Activated T-cell treated with anti-CD3 and anti-CD28 coated beads, Interleukin-2, amount 50 U/mL, for 72 hours (primary cell): ENCODE measurements around the gene TRPV2. TPM values are rescaled to one million over a fixed set of nuclear protein-coding genes. Genes with fewer than 3 reads are reported as not detected.

Source experiments
- ATAC-seq, 2 donors: fragments of 150-1000 bp; cut with Tn5 transposase; replicated peaks in 1 of 2; 2 replicates each; pipeline ENCODE4 v1.10.0; 2021; ENCODE audit warnings: moderate library complexity in 2 of 2, mild to moderate bottlenecking in 1 of 2
- DNase-seq, 2 donors: peaks; one replicate each; pipeline ENCODE4 v3.0.0; 2021 to 2022; ENCODE audit warnings: mixed read lengths in 1 of 2
- H3K27ac Mint-ChIP-seq: one replicate; pipeline ENCODE4 v1.8.0; 2022; ENCODE audit warnings: mild to moderate bottlenecking, moderate library complexity, mixed read lengths
- H3K27me3 Mint-ChIP-seq: one replicate; pipeline ENCODE4 v1.8.0; 2022; ENCODE audit warnings: low read depth, mixed read lengths
- H3K36me3 Mint-ChIP-seq, 2 donors: one replicate each; pipeline ENCODE4 v1.8.0; 2022; ENCODE audit warnings: mixed read lengths in 2 of 2, mild to moderate bottlenecking in 1 of 2; ENCODE audit not compliant: insufficient read depth in 2 of 2
- H3K4me1 Mint-ChIP-seq: one replicate; pipeline ENCODE4 v1.8.0; 2022; ENCODE audit warnings: low read depth, mixed read lengths
- H3K4me3 Mint-ChIP-seq, 2 donors: one replicate each; pipeline ENCODE4 v1.8.0; 2022; ENCODE audit warnings: mild to moderate bottlenecking in 2 of 2, mixed read lengths in 2 of 2, moderate library complexity in 2 of 2
- H3K9me3 Mint-ChIP-seq, 2 donors: one replicate each; pipeline ENCODE4 v1.8.0; 2022; ENCODE audit warnings: mixed read lengths in 2 of 2
- total RNA-seq, 2 donors: library from RNA; stranded (reverse); gene quantifications; one replicate each; pipeline ENCODE4 v1.2.3, GENCODE V29; 2022

Gene TRPV2
- total RNA-seq, 2 donors from 2014 or later: 46.0 to 47.3 TPM

DNA sequence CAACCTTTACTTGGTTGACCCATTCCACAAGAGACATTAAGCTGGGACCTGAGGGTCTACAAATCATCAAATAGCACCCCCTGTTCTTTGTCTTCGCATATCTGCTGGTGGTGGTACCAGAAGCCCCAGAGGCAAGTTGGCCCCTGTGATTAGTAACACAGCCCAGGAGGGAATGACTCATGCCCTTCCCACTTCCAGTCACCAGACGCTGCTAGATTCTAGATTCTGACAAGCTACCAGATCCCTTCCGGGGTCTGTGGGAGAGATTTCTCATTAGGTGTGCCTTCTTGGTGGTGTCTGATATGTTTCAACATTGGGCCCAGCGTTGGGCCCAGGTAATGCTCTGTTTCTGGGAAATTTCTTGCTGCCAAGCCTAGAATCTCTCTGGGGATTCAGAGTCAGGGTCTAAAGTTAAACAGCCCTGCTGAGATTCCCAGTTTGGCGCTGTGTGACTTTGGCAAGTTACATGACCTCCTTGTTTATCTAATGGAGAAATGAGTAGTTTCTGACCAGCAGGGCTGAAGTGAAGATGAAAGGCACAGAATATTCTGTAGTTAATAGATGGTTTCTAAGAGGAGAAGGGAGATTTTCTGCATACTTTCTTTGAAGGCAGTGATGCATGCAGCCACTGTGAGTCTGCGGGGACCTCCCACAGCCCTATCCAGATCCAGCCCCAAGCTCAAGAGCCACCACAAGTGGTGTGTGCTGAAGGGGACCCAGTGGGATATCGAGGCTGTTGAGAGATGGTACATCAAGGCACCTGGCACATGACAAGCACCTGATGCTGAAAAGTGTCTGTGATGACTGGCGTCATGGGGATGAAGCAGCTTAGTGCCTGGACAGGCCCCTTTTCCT lies 3.9 kb downstream of the TRPV2 start:
- Mint-ChIP-seq H3K27me3 (no peaks in the 10 kb centered on the region), H3K9me3 (no peaks in the 10 kb centered on the region), H3K36me3 (peaks cover 7 to 19% of the 10 kb centered on the region in 2 donors), H3K4me3 (peak overlapping the region; percentile 82 to 93), H3K27ac (peak overlapping the region; percentile 97), H3K4me1 (peaks cover 60% of the 10 kb centered on the region)
- ATAC-seq (peak; percentile 78 to 80), DNase-seq (peak; percentile 79 to 83)

DNA sequence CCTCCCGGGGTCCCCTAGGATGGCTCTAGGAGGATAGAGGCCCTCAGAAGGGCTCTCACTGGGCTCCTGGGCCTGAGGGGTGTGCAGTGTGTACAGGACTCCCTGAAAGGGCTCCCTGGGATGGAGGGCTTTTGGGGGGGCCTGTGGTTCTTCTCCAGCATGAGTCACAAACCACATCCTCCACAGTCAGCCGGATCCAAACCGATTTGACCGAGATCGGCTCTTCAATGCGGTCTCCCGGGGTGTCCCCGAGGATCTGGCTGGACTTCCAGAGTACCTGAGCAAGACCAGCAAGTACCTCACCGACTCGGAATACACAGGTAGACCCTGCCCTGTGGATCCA lies 4.5 kb downstream of the TRPV2 start:
- Mint-ChIP-seq H3K27ac (peak overlapping the region; percentile 97), H3K4me1 (peaks cover 54% of the 10 kb centered on the region), H3K36me3 (peaks cover 6 to 19% of the 10 kb centered on the region in 2 donors), H3K9me3 (no peaks in the 10 kb centered on the region), H3K27me3 (no peaks in the 10 kb centered on the region), H3K4me3 (peak overlapping the region; percentile 82 to 93)
- peak; percentile 30 to 33 for ATAC-seq
- peak; percentile 69 to 74 for DNase-seq

DNA sequence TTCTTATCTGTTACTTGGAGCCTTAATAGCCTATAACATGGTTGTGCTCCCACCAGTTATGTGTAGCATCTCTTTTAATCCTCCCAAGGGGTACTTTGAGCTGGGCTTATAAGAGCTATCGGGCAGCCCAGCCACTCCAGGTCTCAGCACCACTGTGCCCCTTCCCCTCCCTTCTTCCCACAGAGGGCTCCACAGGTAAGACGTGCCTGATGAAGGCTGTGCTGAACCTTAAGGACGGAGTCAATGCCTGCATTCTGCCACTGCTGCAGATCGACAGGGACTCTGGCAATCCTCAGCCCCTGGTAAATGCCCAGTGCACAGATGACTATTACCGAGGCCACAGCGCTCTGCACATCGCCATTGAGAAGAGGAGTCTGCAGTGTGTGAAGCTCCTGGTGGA lies 7.0 kb downstream of the TRPV2 start:
- peaks cover 39% of the 10 kb centered on the region for H3K4me1 Mint-ChIP-seq
- DNase-seq: no peak
- H3K36me3 Mint-ChIP-seq: peaks cover 6 to 15% of the 10 kb centered on the region in 2 donors
- ATAC-seq: no peak
- no peak overlapping the region for H3K4me3 Mint-ChIP-seq
- no peaks in the 10 kb centered on the region for H3K9me3 Mint-ChIP-seq
- H3K27me3 Mint-ChIP-seq: no peaks in the 10 kb centered on the region
- H3K27ac Mint-ChIP-seq: no peak overlapping the region

DNA sequence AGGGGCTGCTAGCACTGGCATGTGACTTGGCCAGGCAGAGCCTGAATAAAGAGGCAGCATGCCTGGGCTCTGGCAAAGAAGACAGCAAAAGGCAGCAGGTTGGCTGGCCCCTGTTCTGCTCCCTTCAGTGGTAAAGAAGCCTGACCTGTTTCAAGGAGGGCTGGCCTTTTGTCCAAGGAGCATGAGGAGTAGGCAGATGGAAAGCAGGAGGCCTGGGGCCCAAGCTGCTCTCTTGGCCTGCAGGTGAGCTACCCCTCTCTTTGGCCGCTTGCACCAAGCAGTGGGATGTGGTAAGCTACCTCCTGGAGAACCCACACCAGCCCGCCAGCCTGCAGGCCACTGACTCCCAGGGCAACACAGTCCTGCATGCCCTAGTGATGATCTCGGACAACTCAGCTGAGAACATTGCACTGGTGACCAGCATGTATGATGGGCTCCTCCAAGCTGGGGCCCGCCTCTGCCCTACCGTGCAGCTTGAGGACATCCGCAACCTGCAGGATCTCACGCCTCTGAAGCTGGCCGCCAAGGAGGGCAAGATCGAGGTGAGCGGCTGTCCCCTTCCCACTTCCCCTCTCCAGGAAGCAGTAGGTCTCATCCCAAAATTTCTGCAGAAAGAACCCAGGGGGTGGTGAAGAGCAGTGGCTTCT lies 8.0 kb downstream of the TRPV2 start:
- no peak overlapping the region for H3K27ac Mint-ChIP-seq
- ATAC-seq: no peak
- no peaks in the 10 kb centered on the region for H3K9me3 Mint-ChIP-seq
- H3K4me3 Mint-ChIP-seq: no peak overlapping the region
- peaks cover 3 to 11% of the 10 kb centered on the region in 2 donors for H3K36me3 Mint-ChIP-seq
- peaks cover 31% of the 10 kb centered on the region for H3K4me1 Mint-ChIP-seq
- no peaks in the 10 kb centered on the region for H3K27me3 Mint-ChIP-seq
- DNase-seq: no peak

DNA sequence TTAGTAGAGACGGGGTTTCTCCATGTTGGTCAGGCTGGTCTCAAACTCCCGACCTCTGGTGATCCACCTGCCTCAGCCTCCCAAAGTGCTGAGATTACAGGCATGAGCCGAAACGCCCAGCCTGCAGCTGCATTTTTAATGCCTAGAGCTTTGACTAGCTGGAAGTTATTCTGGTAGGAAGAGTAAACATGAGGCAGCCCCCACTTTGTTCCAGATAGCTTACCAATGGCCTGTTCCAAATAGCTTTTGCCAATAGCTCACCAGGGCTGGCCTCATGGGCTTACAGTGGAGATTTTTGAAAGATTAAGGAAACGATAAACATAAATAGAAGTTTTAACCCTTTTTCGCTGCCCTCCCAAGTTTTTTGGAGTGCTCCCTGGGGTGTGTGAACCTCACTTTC lies 9.8 kb downstream of the TRPV2 start:
- Mint-ChIP-seq H3K9me3 (no peaks in the 10 kb centered on the region), H3K27me3 (no peaks in the 10 kb centered on the region), H3K27ac (no peak overlapping the region), H3K4me3 (no peak overlapping the region), H3K36me3 (peaks cover 0 to 10% of the 10 kb centered on the region in 2 donors), H3K4me1 (peaks cover 17% of the 10 kb centered on the region)
- no peak for ATAC-seq
- DNase-seq: no peak

DNA sequence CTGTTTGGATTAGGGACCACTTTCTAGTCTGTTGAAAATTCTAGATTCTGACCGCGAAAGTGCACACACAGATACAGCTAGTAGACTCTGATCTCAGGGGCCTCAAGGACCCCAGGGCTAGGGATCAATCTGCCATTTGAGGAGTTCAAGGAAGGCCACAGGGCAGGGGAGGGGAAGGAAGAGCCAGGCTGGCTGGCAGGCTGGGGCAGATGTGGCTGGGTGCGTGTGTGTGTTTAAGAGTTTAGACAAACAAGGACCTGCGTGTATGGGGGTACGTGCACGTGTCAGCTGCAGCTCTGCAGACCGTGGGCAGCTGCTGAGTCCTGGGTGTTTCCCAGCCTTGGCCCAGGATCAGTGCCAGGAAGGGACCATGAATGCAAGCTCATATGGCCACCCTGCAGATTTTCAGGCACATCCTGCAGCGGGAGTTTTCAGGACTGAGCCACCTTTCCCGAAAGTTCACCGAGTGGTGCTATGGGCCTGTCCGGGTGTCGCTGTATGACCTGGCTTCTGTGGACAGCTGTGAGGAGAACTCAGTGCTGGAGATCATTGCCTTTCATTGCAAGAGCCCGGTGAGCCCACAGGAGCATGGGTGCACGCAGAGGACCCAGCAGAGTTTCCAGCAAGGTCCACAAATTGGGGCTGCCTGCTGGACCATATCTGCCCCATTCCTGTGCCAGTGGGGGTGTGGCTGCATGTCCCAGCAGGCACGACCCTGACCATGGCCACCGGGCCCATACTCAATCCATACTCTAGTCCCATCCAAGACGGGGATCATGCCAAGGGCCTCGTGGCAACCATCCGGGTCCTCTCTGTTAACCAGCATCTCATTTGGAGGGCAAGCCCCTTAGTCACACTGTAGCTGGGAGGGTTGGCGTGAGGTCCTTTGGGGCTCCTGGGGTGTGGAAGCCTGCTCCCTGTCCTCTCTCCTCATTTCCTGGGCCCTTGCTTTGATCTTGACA lies 10.6 kb downstream of the TRPV2 start:
- H3K9me3 Mint-ChIP-seq: no peaks in the 10 kb centered on the region
- no peak for ATAC-seq
- H3K4me1 Mint-ChIP-seq: peaks cover 10% of the 10 kb centered on the region
- H3K27me3 Mint-ChIP-seq: no peaks in the 10 kb centered on the region
- DNase-seq: no peak
- no peak overlapping the region for H3K4me3 Mint-ChIP-seq
- no peak overlapping the region for H3K27ac Mint-ChIP-seq
- peaks cover 0 to 8% of the 10 kb centered on the region in 2 donors for H3K36me3 Mint-ChIP-seq

DNA sequence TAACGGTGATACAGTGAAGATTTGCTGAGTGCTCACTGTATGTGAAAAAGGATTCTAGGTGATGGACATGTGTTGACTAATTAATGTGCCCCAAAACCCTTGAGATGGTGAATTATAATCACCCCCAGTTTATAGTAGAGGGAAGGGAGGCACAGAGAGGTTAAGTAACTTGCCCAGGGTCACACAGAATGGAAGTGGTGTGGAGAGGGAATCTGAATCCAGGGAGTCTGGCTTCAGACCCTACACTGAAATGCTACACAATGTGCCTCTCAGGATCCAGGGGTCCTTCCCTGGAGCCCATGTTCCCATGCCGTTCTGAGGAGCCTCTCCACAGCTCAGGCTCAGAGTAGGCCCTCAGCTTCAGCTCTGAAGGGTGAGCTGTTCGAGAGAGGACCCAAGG lies 11.6 kb downstream of the TRPV2 start:
- no peak for DNase-seq
- peaks cover 6% of the 10 kb centered on the region for H3K4me1 Mint-ChIP-seq
- no peaks in the 10 kb centered on the region for H3K27me3 Mint-ChIP-seq
- no peak overlapping the region for H3K4me3 Mint-ChIP-seq
- H3K9me3 Mint-ChIP-seq: no peaks in the 10 kb centered on the region
- H3K36me3 Mint-ChIP-seq: peaks cover 0 to 4% of the 10 kb centered on the region in 2 donors
- ATAC-seq: no peak
- no peak overlapping the region for H3K27ac Mint-ChIP-seq

DNA sequence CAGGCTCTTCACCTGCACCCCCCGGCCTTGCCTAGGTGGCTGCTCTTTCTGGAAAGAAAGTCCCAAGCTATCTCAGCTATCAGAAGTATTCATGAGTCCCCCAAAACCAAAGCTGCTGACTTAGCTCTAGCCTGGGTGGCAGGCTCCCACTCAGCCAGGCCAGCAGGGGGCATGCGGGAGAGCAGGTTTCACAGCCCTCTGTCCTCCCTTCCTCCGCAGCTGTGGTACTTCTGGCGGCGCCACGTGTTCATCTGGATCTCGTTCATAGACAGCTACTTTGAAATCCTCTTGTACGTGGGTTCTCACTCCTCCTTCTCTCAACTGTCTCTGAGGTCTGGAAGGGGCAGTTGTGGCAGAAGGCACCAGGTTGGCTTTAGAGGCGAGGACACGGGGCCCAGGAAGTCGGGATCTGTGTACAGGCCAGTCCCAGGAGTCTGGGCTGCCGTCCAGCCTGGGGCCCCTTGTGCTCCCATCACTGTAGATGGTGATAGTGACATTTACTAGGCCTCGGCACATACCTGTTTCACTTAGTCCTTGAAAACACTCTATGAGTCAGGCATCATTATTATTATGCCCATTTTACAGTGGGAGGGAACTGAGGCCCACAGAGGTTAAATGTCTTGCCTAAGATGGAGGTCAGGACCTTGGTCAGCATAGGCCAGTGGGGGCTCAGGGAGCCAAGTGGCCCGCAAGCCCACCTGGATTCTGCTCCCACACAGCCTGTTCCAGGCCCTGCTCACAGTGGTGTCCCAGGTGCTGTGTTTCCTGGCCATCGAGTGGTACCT lies 12.9 kb downstream of the TRPV2 start:
- peak; percentile 75 to 83 for ATAC-seq
- Mint-ChIP-seq H3K4me3 (no peak overlapping the region), H3K27ac (peak overlapping the region; percentile 28), H3K36me3 (peaks cover 2 to 4% of the 10 kb centered on the region in 2 donors), H3K27me3 (no peaks in the 10 kb centered on the region), H3K4me1 (peaks cover 6% of the 10 kb centered on the region), H3K9me3 (no peaks in the 10 kb centered on the region)
- peak; percentile 54 to 65 for DNase-seq

DNA sequence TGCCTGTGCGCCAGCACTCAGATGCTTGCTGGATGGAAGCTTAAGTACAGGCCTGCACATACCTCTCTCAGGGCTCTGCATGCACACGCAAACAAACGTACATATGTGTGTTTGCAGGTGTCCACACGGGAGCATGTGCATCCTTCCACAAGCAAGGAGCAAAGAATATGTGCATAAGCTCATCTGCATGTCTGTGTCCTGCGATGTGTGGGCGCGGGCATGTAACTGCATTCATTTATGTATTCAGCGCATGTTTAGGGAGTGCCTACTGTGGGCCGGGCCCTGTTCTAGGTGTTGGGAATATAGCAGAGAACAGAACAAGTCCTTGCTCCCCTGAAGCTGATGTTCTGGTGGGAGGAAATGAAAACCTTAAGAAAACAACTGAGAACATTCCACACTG lies 13.7 kb downstream of the TRPV2 start:
- Mint-ChIP-seq H3K4me3 (no peak overlapping the region), H3K36me3 (peaks cover 2 to 4% of the 10 kb centered on the region in 2 donors), H3K27ac (no peak overlapping the region), H3K27me3 (no peaks in the 10 kb centered on the region), H3K4me1 (peaks cover 6% of the 10 kb centered on the region), H3K9me3 (no peaks in the 10 kb centered on the region)
- ATAC-seq (no peak), DNase-seq (no peak)

DNA sequence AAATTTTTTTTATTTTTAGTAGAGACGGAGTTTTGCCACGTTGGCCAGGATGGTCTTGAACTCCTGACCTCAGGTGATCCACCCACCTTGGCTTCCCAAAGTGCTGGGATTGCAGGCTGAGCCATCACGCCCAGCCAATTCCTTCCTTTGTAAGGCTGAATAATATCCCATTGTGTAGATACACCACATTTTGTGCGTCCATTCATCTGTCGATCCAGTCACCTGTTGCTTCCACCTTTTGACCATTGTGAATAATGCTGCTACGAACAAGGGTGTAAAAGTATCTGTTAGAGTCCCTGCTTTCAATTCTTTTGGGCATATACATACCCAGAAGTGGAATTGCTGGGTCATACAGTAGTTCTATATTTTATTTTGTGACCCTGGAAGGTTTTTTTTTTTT lies 15.3 kb downstream of the TRPV2 start:
- Mint-ChIP-seq H3K4me3 (no peak overlapping the region), H3K27ac (no peak overlapping the region), H3K4me1 (peaks cover 6% of the 10 kb centered on the region), H3K27me3 (no peaks in the 10 kb centered on the region), H3K36me3 (peaks cover 2 to 4% of the 10 kb centered on the region in 2 donors), H3K9me3 (no peaks in the 10 kb centered on the region)
- ATAC-seq: no peak
- no peak for DNase-seq

DNA sequence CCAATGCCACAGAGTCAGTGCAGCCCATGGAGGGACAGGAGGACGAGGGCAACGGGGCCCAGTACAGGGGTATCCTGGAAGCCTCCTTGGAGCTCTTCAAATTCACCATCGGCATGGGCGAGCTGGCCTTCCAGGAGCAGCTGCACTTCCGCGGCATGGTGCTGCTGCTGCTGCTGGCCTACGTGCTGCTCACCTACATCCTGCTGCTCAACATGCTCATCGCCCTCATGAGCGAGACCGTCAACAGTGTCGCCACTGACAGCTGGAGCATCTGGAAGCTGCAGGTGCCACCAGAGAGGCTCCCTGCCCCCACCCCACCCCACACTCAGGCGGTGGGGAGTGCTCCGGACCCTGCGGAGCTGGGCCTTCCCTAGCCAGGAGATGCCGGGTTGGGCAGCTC lies 16.6 kb downstream of the TRPV2 start:
- H3K4me1 Mint-ChIP-seq: peaks cover 14% of the 10 kb centered on the region
- H3K36me3 Mint-ChIP-seq: peaks cover 2 to 4% of the 10 kb centered on the region in 2 donors
- H3K27ac Mint-ChIP-seq: no peak overlapping the region
- no peaks in the 10 kb centered on the region for H3K9me3 Mint-ChIP-seq
- H3K27me3 Mint-ChIP-seq: no peaks in the 10 kb centered on the region
- H3K4me3 Mint-ChIP-seq: no peak overlapping the region
- ATAC-seq (no peak), DNase-seq (no peak)

DNA sequence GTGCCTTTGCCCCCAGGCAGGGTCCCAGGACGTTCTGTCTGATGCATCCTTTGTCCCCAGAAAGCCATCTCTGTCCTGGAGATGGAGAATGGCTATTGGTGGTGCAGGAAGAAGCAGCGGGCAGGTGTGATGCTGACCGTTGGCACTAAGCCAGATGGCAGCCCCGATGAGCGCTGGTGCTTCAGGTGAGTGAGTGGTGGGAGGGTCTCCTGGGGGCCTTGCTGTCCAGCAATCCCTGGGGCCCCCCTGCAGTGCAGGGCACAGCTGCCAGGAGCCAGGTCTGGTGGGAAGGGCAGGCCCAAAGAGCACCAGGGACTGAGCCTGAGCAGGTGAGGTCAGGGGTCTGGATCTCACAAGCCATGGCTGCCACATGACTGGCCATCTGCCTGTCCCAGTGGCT lies 18.1 kb downstream of the TRPV2 start:
- Mint-ChIP-seq H3K4me3 (no peak overlapping the region), H3K4me1 (peaks cover 27% of the 10 kb centered on the region), H3K27ac (no peak overlapping the region), H3K27me3 (no peaks in the 10 kb centered on the region), H3K9me3 (no peaks in the 10 kb centered on the region), H3K36me3 (peaks cover 2 to 4% of the 10 kb centered on the region in 2 donors)
- ATAC-seq (no peak), DNase-seq (no peak)
